Epithelial cell of proximal tubule (primary cell): Measurements from ENCODE around the gene HSPA4L. TPM values are rescaled to one million over a fixed set of nuclear protein-coding genes. Genes with fewer than 3 reads are reported as not detected.

ENCODE experiments used
- DNase-seq: peaks from one replicate; pipeline ENCODE4 v3.0.0-alpha.2; 2011; ENCODE audit warnings: low read depth
- H3K4me3 ChIP-seq: 2 replicates; pipeline ENCODE4 v1.5.1; 2011; ENCODE audit warnings: low read depth, mild to moderate bottlenecking, low read length
- CTCF ChIP-seq: conservative IDR thresholded peaks from 2 replicates; pipeline ENCODE4 v1.5.1; 2012; ENCODE audit warnings: low read depth, mild to moderate bottlenecking, low read length
- total RNA-seq: library from RNA; depleted of rRNA; stranded (reverse); fragments of >200 nt; gene quantifications from 2 replicates; pipeline ENCODE4 v1.2.3, GENCODE V29; 2015

Gene HSPA4L
- total RNA-seq, 1 donor from 2014 or later = 12.6 TPM

- no peak overlapping the region for H3K4me3 ChIP-seq
- no peak for TF ChIP-seq CTCF
- DNase-seq = no peak
Measured at GRCh38 chr4:127844601-127845116, 62.5 kb downstream of the HSPA4L start.

- no peak for TF ChIP-seq CTCF
- no peak overlapping the region for H3K4me3 ChIP-seq
- no peak for DNase-seq
Measured at GRCh38 chr4:127846061-127846460, 63.9 kb downstream of the HSPA4L start.

- no peak overlapping the region for H3K4me3 ChIP-seq
- no peak for DNase-seq
- no peak for TF ChIP-seq CTCF
Measured at GRCh38 chr4:127846765-127847164, 64.6 kb downstream of the HSPA4L start.

- H3K4me3 ChIP-seq = no peak overlapping the region
- DNase-seq = no peak
- no peak for TF ChIP-seq CTCF
Measured at GRCh38 chr4:127849505-127850234, 67.5 kb downstream of the HSPA4L start.

- TF ChIP-seq CTCF = no peak
- DNase-seq = no peak
- no peak overlapping the region for H3K4me3 ChIP-seq
Measured at GRCh38 chr4:127852661-127853060, 70.5 kb downstream of the HSPA4L start.

- DNase-seq = peak; percentile 51
- no peak for TF ChIP-seq CTCF
- H3K4me3 ChIP-seq = no peak overlapping the region
Measured at GRCh38 chr4:127856196-127856812, 74.2 kb downstream of the HSPA4L start.
